ENCODE measurements around the gene NOS1. TPM values are rescaled to one million over a fixed set of nuclear protein-coding genes. Genes with fewer than 3 reads are reported as not detected.

Gene NOS1
- total and polyA plus RNA-seq, 3 experiments from 2014 or later = not detected

DNA sequence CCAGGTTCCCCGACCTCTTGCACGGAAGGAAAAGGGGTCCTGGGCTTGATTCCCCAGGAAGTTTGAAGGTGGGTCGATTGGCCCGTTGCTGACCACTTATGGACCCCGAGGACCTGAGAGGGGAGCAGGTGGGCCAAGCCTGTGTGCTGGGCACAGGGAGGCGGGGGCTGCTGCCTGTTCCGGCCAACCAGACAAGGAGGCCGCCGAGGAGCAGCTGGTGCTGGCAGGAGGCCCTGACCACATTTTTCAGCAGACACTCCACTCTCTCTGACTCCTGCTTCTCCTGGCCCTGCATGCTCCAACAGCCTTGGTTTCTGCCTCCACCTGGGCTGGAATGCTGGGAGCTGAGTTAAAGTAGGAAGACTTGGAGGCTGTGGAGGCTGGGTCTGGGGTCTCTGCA, 42.8 kb downstream of the NOS1 start:
- no peaks in the 10 kb centered on the region for H3K36me3 Mint-ChIP-seq
- peaks cover 0 to 14% (median 7%) of the 10 kb centered on the region in 5 donors for H3K9me3 Mint-ChIP-seq
- H3K36me3 ChIP-seq (ENCODE audit: insufficient read depth, low read length) = no peaks in the 10 kb centered on the region
- H3K4me3 ChIP-seq (ENCODE audit: low read length) = no peak overlapping the region
- no peaks in the 10 kb centered on the region for H3K4me1 ChIP-seq (ENCODE audit: insufficient read depth, low read length)
- H3K4me3 Mint-ChIP-seq = no peak overlapping the region
- POLR2A ChIA-PET = no interaction called here
- no peaks in the 10 kb centered on the region for H3K27me3 ChIP-seq (ENCODE audit: insufficient read depth, low read length, poor library complexity, severe bottlenecking)
- peaks cover 0 to 12% of the 10 kb centered on the region in 2 donors for H3K27me3 Mint-ChIP-seq
- H3K9me3 ChIP-seq (ENCODE audit: low read length) = no peaks in the 10 kb centered on the region
- no peak for DNase-seq
- H3K27ac Mint-ChIP-seq = no peak overlapping the region
- CTCF ChIA-PET = no interaction called here
- no peak overlapping the region for H3K27ac ChIP-seq (ENCODE audit: low read depth, low read length)
- H3K4me1 Mint-ChIP-seq = no peaks in the 10 kb centered on the region

DNA sequence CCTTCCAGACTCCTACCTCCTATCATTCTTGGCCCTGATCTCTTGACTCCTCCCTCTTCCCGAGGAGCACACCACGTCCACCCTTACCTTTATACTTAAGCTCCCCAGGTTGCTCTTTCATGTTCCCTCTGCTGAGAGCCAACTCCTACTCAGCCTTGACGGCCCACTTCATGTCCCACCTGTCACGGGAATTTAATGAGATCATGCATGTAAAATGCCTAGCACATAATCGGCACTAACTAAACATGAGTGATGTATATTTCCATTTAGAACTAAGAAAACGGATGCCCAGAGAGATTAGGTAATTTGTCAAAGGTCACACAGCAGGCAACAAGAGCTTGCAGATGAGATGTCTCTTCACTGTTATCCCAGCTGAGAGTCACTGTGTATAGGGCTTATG, 45.1 kb downstream of the NOS1 start:
- Histone ChIP-seq H3K27ac (ENCODE audit: low read depth, low read length) (no peak overlapping the region), H3K4me3 (ENCODE audit: low read length) (no peak overlapping the region), H3K27me3 (ENCODE audit: insufficient read depth, low read length, poor library complexity, severe bottlenecking) (no peaks in the 10 kb centered on the region), H3K9me3 (ENCODE audit: low read length) (no peaks in the 10 kb centered on the region), H3K36me3 (ENCODE audit: insufficient read depth, low read length) (no peaks in the 10 kb centered on the region), H3K4me1 (ENCODE audit: insufficient read depth, low read length) (no peaks in the 10 kb centered on the region)
- no peak overlapping the region for H3K27ac Mint-ChIP-seq
- peaks cover 0 to 14% (median 7%) of the 10 kb centered on the region in 5 donors for H3K9me3 Mint-ChIP-seq
- CTCF ChIA-PET = no interaction called here
- H3K27me3 Mint-ChIP-seq = peaks cover 0 to 15% of the 10 kb centered on the region in 2 donors
- POLR2A ChIA-PET = no interaction called here
- no peaks in the 10 kb centered on the region for H3K4me1 Mint-ChIP-seq
- no peak overlapping the region for H3K4me3 Mint-ChIP-seq
- no peaks in the 10 kb centered on the region for H3K36me3 Mint-ChIP-seq
- DNase-seq = no peak

DNA sequence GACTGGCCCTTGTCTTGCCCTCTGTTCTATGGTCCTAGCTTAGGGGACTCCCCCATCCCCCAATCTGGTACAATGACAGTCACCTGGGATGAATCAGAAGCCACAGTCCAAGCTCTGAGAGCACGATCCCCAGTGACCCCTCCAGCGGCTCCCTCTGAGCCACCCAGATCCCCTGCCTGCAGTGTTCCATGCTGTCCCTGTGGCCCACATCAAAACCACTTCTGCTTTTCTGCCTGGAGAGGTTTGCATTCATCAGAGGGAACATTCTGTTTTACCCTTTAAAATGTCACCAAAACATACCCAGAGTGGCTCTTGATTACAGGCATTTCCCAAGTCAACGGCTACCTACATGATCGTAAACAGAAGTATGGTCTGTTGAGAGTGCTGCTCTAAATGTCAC, 47.5 kb downstream of the NOS1 start:
- POLR2A ChIA-PET = no interaction called here

DNA sequence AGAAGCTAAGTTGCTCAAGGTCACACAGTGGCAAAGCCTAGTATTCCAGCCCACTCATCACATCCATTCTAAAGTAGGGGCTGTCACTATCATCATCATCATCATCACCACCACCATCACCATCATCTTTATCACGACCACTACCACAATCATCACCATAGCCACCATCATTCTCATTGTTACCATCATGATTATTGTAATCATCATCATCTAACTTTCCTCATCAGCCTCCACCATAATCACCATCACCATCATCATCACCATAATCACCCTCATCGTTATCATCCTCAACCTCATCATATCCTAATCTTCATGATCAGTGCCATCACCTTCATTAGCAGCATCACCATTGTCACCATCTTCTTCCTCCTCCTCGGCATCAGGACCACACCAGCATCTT, 48.7 kb downstream of the NOS1 start:
- ChIA-PET POLR2A (no interaction called here), CTCF (no interaction called here)
- H3K4me3 Mint-ChIP-seq = no peak overlapping the region

More for the DNA sequence above, 47.5 kb downstream of the NOS1 start:
- Histone ChIP-seq H3K27ac (ENCODE audit: low read depth, low read length) (no peak overlapping the region), H3K36me3 (ENCODE audit: insufficient read depth, low read length) (no peaks in the 10 kb centered on the region), H3K9me3 (ENCODE audit: low read length) (no peaks in the 10 kb centered on the region), H3K4me3 (ENCODE audit: low read length) (no peak overlapping the region), H3K4me1 (ENCODE audit: insufficient read depth, low read length) (no peaks in the 10 kb centered on the region), H3K27me3 (ENCODE audit: insufficient read depth, low read length, poor library complexity, severe bottlenecking) (no peaks in the 10 kb centered on the region)
- H3K36me3 Mint-ChIP-seq = no peaks in the 10 kb centered on the region
- CTCF ChIA-PET = no interaction called here
- H3K9me3 Mint-ChIP-seq = peaks cover 0 to 12% (median 7%) of the 10 kb centered on the region in 5 donors
- no peak for DNase-seq
- H3K27ac Mint-ChIP-seq = no peak overlapping the region
- H3K4me1 Mint-ChIP-seq = no peaks in the 10 kb centered on the region
- H3K4me3 Mint-ChIP-seq = no peak overlapping the region
- H3K27me3 Mint-ChIP-seq = peaks cover 0 to 13% of the 10 kb centered on the region in 2 donors

DNA sequence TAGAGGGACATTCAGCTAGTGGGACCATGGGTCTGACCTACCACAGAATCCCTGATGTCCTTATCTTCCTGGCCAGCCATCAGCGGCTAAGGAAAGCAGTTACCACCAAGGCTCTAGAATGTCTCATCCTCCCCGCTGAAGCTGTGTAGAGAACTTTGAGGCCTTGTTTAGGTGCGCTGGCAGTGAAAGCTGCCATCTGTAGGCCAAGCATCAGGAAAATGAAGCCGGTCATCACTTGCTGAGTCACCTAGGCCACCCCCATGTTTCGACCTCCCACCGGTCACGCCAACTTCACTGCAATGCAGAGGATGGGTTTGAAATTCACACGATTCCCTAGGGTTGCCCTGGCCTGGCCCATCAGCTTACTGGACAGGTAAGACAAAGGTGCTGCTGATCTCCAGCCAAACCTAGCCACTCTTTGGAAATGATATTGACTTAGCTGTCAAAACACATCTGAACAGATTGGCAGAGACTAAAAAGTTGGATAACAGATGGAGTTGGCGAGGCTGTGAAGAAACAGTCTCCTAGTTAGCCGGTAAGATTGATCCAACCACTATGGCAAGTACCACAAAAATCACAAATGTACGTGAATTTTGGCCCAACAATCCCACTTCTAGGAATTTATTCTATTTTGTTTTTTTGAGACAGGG, 52.0 kb downstream of the NOS1 start:
- Histone ChIP-seq H3K36me3 (ENCODE audit: insufficient read depth, low read length) (no peaks in the 10 kb centered on the region), H3K4me3 (ENCODE audit: low read length) (no peak overlapping the region), H3K27me3 (ENCODE audit: insufficient read depth, low read length, poor library complexity, severe bottlenecking) (no peaks in the 10 kb centered on the region), H3K9me3 (ENCODE audit: low read length) (no peaks in the 10 kb centered on the region), H3K4me1 (ENCODE audit: insufficient read depth, low read length) (no peaks in the 10 kb centered on the region), H3K27ac (ENCODE audit: low read depth, low read length) (no peak overlapping the region)
- ChIA-PET CTCF (no interaction called here), POLR2A (no interaction called here)
- no peak for DNase-seq
- H3K4me1 Mint-ChIP-seq = no peaks in the 10 kb centered on the region
- no peaks in the 10 kb centered on the region for H3K36me3 Mint-ChIP-seq
- no peak overlapping the region for H3K4me3 Mint-ChIP-seq
- H3K27ac Mint-ChIP-seq = no peak overlapping the region
- peaks cover 0 to 3% (median 0%) of the 10 kb centered on the region in 5 donors for H3K9me3 Mint-ChIP-seq
- peaks cover 0 to 6% of the 10 kb centered on the region in 2 donors for H3K27me3 Mint-ChIP-seq

More for the DNA sequence above, 48.7 kb downstream of the NOS1 start:
- H3K27ac ChIP-seq (ENCODE audit: low read depth, low read length) = no peak overlapping the region
- Mint-ChIP-seq H3K27ac (no peak overlapping the region), H3K4me1 (no peaks in the 10 kb centered on the region), H3K27me3 (peaks cover 0 to 13% of the 10 kb centered on the region in 2 donors), H3K9me3 (peaks cover 0 to 12% (median 7%) of the 10 kb centered on the region in 5 donors), H3K36me3 (no peaks in the 10 kb centered on the region)
- H3K36me3 ChIP-seq (ENCODE audit: insufficient read depth, low read length) = no peaks in the 10 kb centered on the region
- H3K27me3 ChIP-seq (ENCODE audit: insufficient read depth, low read length, poor library complexity, severe bottlenecking) = no peaks in the 10 kb centered on the region
- H3K9me3 ChIP-seq (ENCODE audit: low read length) = no peaks in the 10 kb centered on the region
- no peak for DNase-seq
- H3K4me3 ChIP-seq (ENCODE audit: low read length) = no peak overlapping the region
- H3K4me1 ChIP-seq (ENCODE audit: insufficient read depth, low read length) = no peaks in the 10 kb centered on the region

DNA sequence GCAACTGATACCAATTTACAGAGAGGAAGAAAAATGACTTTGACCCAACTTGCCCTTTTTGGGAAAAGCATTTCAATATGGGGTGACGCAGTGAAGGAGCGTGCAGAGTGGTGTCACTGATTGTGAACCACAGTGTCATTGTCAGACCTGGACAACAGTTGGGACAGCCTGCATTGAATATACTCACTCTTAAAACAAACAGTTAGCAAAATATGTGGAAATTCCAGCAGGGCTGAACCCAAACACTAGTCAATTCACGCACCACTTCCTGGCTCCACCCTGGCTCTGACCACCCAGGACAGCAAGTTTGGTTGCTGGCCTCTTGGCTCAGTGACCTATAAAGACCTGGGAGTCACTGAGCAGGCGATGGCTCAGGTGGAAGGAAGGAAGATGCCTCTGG, 61.3 kb downstream of the NOS1 start:
- Mint-ChIP-seq H3K4me3 (no peak overlapping the region), H3K4me1 (no peaks in the 10 kb centered on the region), H3K9me3 (peaks cover 0 to 9% (median 2%) of the 10 kb centered on the region in 5 donors), H3K27me3 (peaks cover 4 to 14% of the 10 kb centered on the region in 2 donors), H3K27ac (no peak overlapping the region), H3K36me3 (no peaks in the 10 kb centered on the region)
- Histone ChIP-seq H3K27ac (ENCODE audit: low read depth, low read length) (no peak overlapping the region), H3K4me1 (ENCODE audit: insufficient read depth, low read length) (no peaks in the 10 kb centered on the region), H3K36me3 (ENCODE audit: insufficient read depth, low read length) (no peaks in the 10 kb centered on the region), H3K27me3 (ENCODE audit: insufficient read depth, low read length, poor library complexity, severe bottlenecking) (no peaks in the 10 kb centered on the region), H3K4me3 (ENCODE audit: low read length) (no peak overlapping the region), H3K9me3 (ENCODE audit: low read length) (no peaks in the 10 kb centered on the region)
- no peak for DNase-seq
- ChIA-PET CTCF (no interaction called here), POLR2A (no interaction called here)

DNA sequence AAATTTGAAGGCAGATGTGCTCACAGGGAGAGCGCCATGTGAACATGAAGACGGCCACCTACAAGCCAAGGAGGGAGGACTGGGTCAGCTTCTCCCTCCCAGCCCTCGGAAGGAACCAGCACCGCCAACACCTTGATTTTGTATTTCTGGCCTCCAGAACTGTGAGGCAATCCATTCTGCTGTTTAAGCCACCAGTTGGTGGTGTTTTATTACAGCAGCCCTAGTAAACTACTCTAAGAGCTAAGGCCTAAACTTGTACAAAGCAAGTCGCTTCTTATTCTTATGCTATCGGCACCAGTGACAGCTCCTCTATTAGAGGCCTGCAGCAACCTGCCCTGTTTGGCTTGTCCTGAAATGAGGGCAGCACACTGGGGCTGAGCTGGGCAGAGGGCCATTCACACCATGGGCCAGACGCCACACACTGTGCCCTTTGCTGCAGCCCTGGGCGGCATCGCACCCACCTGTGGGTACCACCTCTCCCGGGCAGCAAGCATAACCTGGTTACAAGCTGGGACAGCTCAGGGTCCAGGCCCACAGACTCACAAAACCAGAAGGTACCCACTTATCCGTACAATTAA, 62.7 kb downstream of the NOS1 start:
- Histone ChIP-seq H3K27me3 (ENCODE audit: insufficient read depth, low read length, poor library complexity, severe bottlenecking) (no peaks in the 10 kb centered on the region), H3K4me1 (ENCODE audit: insufficient read depth, low read length) (no peaks in the 10 kb centered on the region), H3K4me3 (ENCODE audit: low read length) (no peak overlapping the region), H3K9me3 (ENCODE audit: low read length) (no peaks in the 10 kb centered on the region), H3K27ac (ENCODE audit: low read depth, low read length) (no peak overlapping the region), H3K36me3 (ENCODE audit: insufficient read depth, low read length) (no peaks in the 10 kb centered on the region)
- POLR2A ChIA-PET = no interaction called here
- no peaks in the 10 kb centered on the region for H3K36me3 Mint-ChIP-seq
- H3K4me3 Mint-ChIP-seq = no peak overlapping the region
- CTCF ChIA-PET = no interaction called here
- H3K27ac Mint-ChIP-seq = no peak overlapping the region
- no peak for DNase-seq
- H3K4me1 Mint-ChIP-seq = no peaks in the 10 kb centered on the region
- peaks cover 0 to 9% (median 2%) of the 10 kb centered on the region in 5 donors for H3K9me3 Mint-ChIP-seq
- H3K27me3 Mint-ChIP-seq = peaks cover 8 to 14% of the 10 kb centered on the region in 2 donors

DNA sequence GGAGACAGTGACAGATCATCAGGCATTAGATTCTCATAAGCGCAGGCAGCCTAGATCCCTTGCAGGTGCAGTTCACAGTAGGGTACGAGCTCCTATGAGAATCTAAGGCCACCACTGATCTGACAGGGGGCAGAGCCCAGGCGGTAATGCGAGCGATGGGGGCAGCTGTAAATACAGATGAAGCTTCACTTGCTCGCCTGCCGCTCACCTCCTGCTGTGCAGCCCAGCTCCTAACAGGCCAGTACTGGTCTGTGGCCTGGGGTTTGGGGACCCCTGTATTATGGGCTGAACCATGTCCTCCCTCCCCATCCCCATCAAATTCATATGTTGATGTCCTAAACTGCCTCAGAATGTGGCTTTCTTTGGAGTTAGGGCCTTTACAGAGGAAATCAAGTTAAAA, 63.2 kb downstream of the NOS1 start:
- DNase-seq = no peak
- Histone ChIP-seq H3K4me1 (ENCODE audit: insufficient read depth, low read length) (no peaks in the 10 kb centered on the region), H3K4me3 (ENCODE audit: low read length) (no peak overlapping the region), H3K9me3 (ENCODE audit: low read length) (no peaks in the 10 kb centered on the region), H3K27me3 (ENCODE audit: insufficient read depth, low read length, poor library complexity, severe bottlenecking) (no peaks in the 10 kb centered on the region), H3K36me3 (ENCODE audit: insufficient read depth, low read length) (no peaks in the 10 kb centered on the region), H3K27ac (ENCODE audit: low read depth, low read length) (no peak overlapping the region)
- ChIA-PET CTCF (no interaction called here), POLR2A (no interaction called here)
- Mint-ChIP-seq H3K27me3 (peaks cover 9 to 14% of the 10 kb centered on the region in 2 donors), H3K4me3 (no peak overlapping the region), H3K27ac (no peak overlapping the region), H3K4me1 (no peaks in the 10 kb centered on the region), H3K9me3 (peaks cover 0 to 9% (median 2%) of the 10 kb centered on the region in 5 donors), H3K36me3 (no peaks in the 10 kb centered on the region)
